ENCODE measurements around the gene TNNC1.

TNNC1 gene

GRCh38 chr3:52438579-52439425 is 15.0 kb downstream of the TNNC1 start:
- no peak overlapping the region for H3K27ac Mint-ChIP-seq

GRCh38 chr3:52438104-52438376 is 15.8 kb downstream of the TNNC1 start:
- H3K4me3 Mint-ChIP-seq = no peak overlapping the region
- peaks cover 2% of the 10 kb centered on the region for H3K4me1 Mint-ChIP-seq (ENCODE audit: low read depth)
- H3K27ac Mint-ChIP-seq = no peak overlapping the region
- no peak for DNase-seq (ENCODE audit: low spot score)
- no peaks in the 10 kb centered on the region for H3K27me3 Mint-ChIP-seq (ENCODE audit: low read depth)
- no peaks in the 10 kb centered on the region for H3K9me3 Mint-ChIP-seq
- no peaks in the 10 kb centered on the region for H3K36me3 Mint-ChIP-seq (ENCODE audit: low read depth)

More at GRCh38 chr3:52438579-52439425, 15.0 kb downstream of the TNNC1 start:
- Mint-ChIP-seq H3K9me3 (no peaks in the 10 kb centered on the region), H3K4me1 (ENCODE audit: low read depth) (no peaks in the 10 kb centered on the region), H3K36me3 (ENCODE audit: low read depth) (no peaks in the 10 kb centered on the region), H3K27me3 (ENCODE audit: low read depth) (no peaks in the 10 kb centered on the region), H3K4me3 (no peak overlapping the region)
- DNase-seq (ENCODE audit: low spot score) = no peak

DNA sequence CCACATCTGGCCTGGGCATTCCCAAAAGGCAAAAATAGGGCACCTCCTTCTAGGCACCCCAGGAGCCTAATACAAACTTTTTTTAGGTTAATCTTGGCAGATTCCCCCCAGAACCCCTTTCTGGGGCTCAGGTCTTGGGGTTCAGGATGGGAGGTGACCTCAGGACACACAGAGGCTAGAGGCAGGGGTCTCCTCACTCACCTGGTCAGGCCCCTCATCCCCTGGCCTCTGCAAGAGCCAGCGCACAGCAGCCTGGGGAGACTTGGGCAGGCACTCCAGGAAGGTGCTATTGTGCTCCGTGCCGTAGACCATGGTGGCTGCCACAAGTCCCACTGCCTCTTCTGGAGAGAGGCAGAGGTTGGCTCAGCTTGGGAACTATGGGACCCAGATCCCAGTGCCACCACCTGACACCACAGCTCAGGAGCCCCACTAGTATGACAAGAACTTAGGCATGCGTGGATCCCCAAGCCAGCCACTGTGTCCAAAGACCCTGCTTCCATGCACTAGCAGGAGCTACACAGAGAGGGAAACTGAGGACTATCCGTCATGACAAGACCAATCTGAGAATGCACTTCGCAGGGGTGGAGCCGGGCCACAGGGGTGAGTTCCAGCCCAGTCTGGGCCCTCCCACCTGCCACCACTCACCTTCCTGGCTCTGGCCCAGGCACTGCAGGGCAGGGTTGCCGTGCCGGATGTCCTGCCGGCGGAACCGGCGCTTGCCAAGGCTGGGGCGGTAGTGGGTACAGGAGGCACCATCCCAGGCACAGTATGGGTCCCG is 16.3 kb downstream of the TNNC1 start:
- peaks cover 4% of the 10 kb centered on the region for H3K4me1 Mint-ChIP-seq (ENCODE audit: low read depth)
- DNase-seq (ENCODE audit: low spot score) = no peak

DNA sequence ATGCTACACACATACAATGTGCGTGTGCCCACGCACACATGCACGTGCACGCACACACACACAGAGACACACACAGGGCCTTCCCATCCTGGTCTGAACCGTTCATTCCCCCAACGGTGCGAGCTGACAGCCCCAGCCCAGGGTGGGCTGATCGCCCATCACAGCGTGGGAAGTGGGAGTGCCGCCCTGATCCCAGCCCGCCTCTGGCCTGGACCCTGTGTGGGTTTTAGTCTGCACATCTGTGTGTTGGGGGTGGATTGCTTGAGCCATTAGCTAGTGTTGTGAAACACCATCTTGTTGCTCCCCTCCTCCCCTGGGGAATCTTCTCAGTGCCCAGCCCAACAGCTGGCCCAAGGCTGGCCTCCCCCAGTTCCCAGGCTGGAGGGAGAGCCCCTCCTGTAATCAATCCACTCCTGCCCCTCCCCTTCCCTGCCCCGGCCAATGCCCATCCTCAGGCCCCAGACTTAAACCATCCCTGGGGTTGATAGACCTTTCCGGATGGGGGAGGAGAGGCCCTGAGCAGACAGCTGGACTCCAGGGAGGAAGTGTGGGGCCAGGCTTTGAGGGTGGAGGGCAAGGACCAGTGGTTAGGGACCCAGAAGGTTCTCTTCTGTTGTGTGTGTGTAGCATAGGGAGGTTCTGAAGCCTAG is 17.2 kb downstream of the TNNC1 start:
- Mint-ChIP-seq H3K4me3 (no peak overlapping the region), H3K36me3 (ENCODE audit: low read depth) (no peaks in the 10 kb centered on the region), H3K4me1 (ENCODE audit: low read depth) (peaks cover 4% of the 10 kb centered on the region), H3K27ac (no peak overlapping the region), H3K27me3 (ENCODE audit: low read depth) (no peaks in the 10 kb centered on the region), H3K9me3 (no peaks in the 10 kb centered on the region)
- no peak for DNase-seq (ENCODE audit: low spot score)

More for the DNA sequence above, 16.3 kb downstream of the TNNC1 start:
- Mint-ChIP-seq H3K9me3 (no peaks in the 10 kb centered on the region), H3K27ac (no peak overlapping the region), H3K27me3 (ENCODE audit: low read depth) (no peaks in the 10 kb centered on the region), H3K36me3 (ENCODE audit: low read depth) (no peaks in the 10 kb centered on the region), H3K4me3 (no peak overlapping the region)

GRCh38 chr3:52435246-52436101 is 18.4 kb downstream of the TNNC1 start:
- no peak overlapping the region for H3K4me3 Mint-ChIP-seq
- H3K27ac Mint-ChIP-seq = no peak overlapping the region
- no peaks in the 10 kb centered on the region for H3K27me3 Mint-ChIP-seq (ENCODE audit: low read depth)
- DNase-seq (ENCODE audit: low spot score) = no peak
- H3K4me1 Mint-ChIP-seq (ENCODE audit: low read depth) = peaks cover 4% of the 10 kb centered on the region
- no peaks in the 10 kb centered on the region for H3K9me3 Mint-ChIP-seq
- no peaks in the 10 kb centered on the region for H3K36me3 Mint-ChIP-seq (ENCODE audit: low read depth)

GRCh38 chr3:52434491-52435115 is 19.2 kb downstream of the TNNC1 start:
- no peaks in the 10 kb centered on the region for H3K36me3 Mint-ChIP-seq (ENCODE audit: low read depth)
- H3K4me3 Mint-ChIP-seq = no peak overlapping the region
- H3K9me3 Mint-ChIP-seq = no peaks in the 10 kb centered on the region
- DNase-seq (ENCODE audit: low spot score) = no peak
- no peaks in the 10 kb centered on the region for H3K27me3 Mint-ChIP-seq (ENCODE audit: low read depth)
- H3K27ac Mint-ChIP-seq = no peak overlapping the region
- H3K4me1 Mint-ChIP-seq (ENCODE audit: low read depth) = peaks cover 4% of the 10 kb centered on the region

GRCh38 chr3:52433996-52434479 is 19.8 kb downstream of the TNNC1 start:
- Mint-ChIP-seq H3K36me3 (ENCODE audit: low read depth) (no peaks in the 10 kb centered on the region), H3K4me1 (ENCODE audit: low read depth) (peaks cover 4% of the 10 kb centered on the region), H3K27ac (no peak overlapping the region)

GRCh38 chr3:52433328-52433995 is 20.4 kb downstream of the TNNC1 start:
- H3K4me3 Mint-ChIP-seq = no peak overlapping the region
- no peaks in the 10 kb centered on the region for H3K36me3 Mint-ChIP-seq (ENCODE audit: low read depth)
- DNase-seq (ENCODE audit: low spot score) = no peak
- H3K27ac Mint-ChIP-seq = no peak overlapping the region
- peaks cover 2% of the 10 kb centered on the region for H3K27me3 Mint-ChIP-seq (ENCODE audit: low read depth)
- peaks cover 4% of the 10 kb centered on the region for H3K4me1 Mint-ChIP-seq (ENCODE audit: low read depth)
- no peaks in the 10 kb centered on the region for H3K9me3 Mint-ChIP-seq

More at GRCh38 chr3:52433996-52434479, 19.8 kb downstream of the TNNC1 start:
- no peaks in the 10 kb centered on the region for H3K9me3 Mint-ChIP-seq
- no peak overlapping the region for H3K4me3 Mint-ChIP-seq
- no peak for DNase-seq (ENCODE audit: low spot score)
- peaks cover 1% of the 10 kb centered on the region for H3K27me3 Mint-ChIP-seq (ENCODE audit: low read depth)

DNA sequence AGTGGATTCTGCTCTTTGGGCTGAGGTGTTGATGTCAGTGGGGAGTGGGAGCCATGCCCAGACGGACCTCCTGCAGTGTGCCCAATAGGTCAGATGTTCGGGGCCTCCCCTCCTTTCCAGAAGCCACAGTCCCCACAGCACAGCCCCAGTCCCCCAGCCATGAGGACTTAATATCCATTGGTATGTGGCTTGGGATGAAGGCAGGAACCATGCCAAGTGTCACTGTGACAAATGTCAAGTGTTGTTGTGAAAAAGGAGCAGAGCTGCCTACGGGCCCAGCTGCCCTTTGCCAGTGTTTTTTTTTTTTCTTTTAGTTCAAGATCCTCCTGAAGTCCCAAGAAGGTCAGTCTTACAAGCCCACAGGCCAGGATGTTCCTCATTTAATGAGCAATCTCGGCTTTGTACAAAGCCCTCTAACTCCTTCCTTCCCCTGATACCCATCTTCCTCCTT is 21.1 kb downstream of the TNNC1 start:
- Mint-ChIP-seq H3K27ac (no peak overlapping the region), H3K36me3 (ENCODE audit: low read depth) (no peaks in the 10 kb centered on the region), H3K9me3 (no peaks in the 10 kb centered on the region), H3K4me3 (no peak overlapping the region), H3K4me1 (ENCODE audit: low read depth) (peaks cover 4% of the 10 kb centered on the region), H3K27me3 (ENCODE audit: low read depth) (peaks cover 7% of the 10 kb centered on the region)
- DNase-seq (ENCODE audit: low spot score) = no peak

- no peaks in the 10 kb centered on the region for H3K36me3 Mint-ChIP-seq (ENCODE audit: low read depth)
- DNase-seq (ENCODE audit: low spot score) = no peak
- H3K27me3 Mint-ChIP-seq (ENCODE audit: low read depth) = peaks cover 9% of the 10 kb centered on the region
- H3K4me1 Mint-ChIP-seq (ENCODE audit: low read depth) = peaks cover 4% of the 10 kb centered on the region
- no peak overlapping the region for H3K4me3 Mint-ChIP-seq
- no peaks in the 10 kb centered on the region for H3K9me3 Mint-ChIP-seq
- H3K27ac Mint-ChIP-seq = peak overlapping the region; percentile 2
Observed at GRCh38 chr3:52432225-52432624, 21.6 kb downstream of the TNNC1 start.

DNA sequence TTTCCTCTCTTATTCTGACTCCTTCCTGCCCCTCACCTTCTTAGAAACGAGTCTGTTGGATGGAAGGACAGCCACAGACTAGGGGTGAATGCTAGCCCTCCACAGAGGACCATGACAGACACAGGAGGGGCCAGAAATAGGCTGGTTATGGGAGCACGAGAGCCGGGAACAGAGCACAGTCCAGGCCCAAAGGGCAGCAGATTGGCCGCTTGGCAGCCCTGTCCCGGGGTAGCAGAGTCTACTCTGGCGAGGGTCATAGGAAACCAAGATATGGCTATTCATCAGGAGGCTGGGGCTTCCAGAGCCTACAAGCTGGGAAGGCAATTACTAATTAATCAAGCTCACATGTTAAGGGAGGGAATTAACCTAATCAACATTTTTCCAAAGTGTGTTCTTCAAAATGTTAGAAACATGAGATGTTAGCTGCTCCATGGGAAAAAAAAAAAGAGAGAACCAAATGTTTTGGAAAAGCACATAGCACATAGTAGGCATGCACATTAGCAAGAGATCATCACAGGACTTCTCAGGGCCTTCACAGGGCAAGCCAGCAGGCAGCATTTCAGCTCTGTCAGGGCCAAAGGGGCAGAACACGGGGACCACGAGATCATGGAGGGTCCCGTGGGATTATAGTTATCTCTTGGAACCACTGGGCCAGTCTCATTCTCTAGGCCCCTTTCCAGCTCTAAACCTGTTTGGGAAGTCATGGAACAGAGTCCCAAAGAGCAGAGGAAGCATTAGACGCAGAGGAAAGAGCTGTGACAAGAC is 22.2 kb downstream of the TNNC1 start:
- Mint-ChIP-seq H3K36me3 (ENCODE audit: low read depth) (no peaks in the 10 kb centered on the region), H3K27ac (peak overlapping the region; percentile 2), H3K4me1 (ENCODE audit: low read depth) (peaks cover 4% of the 10 kb centered on the region), H3K27me3 (ENCODE audit: low read depth) (peaks cover 9% of the 10 kb centered on the region), H3K4me3 (no peak overlapping the region), H3K9me3 (no peaks in the 10 kb centered on the region)
- no peak for DNase-seq (ENCODE audit: low spot score)

- Mint-ChIP-seq H3K27ac (no peak overlapping the region), H3K27me3 (ENCODE audit: low read depth) (peaks cover 9% of the 10 kb centered on the region), H3K9me3 (no peaks in the 10 kb centered on the region), H3K4me3 (no peak overlapping the region), H3K4me1 (ENCODE audit: low read depth) (peaks cover 4% of the 10 kb centered on the region), H3K36me3 (ENCODE audit: low read depth) (no peaks in the 10 kb centered on the region)
- no peak for DNase-seq (ENCODE audit: low spot score)
Observed at GRCh38 chr3:52430416-52430810, 23.4 kb downstream of the TNNC1 start.
